Measurements from ENCODE around the gene GCSAM.

- TF ChIP-seq GATA2 (IDR thresholded peaks at IDR 0.05; ENCODE audit: low read depth, low read length) (no peak), GATA3 (IDR thresholded peaks at IDR 0.05; ENCODE audit: low read depth, low read length) (no peak)
Observed at GRCh38 chr3:112127522-112128494, 5.2 kb downstream of the GCSAM start.
